Endothelial cell of umbilical vein (primary cell): Measurements from ENCODE around the gene LCOR. TPM values are rescaled to one million over a fixed set of nuclear protein-coding genes. Genes with fewer than 3 reads are reported as not detected.

Experiments
- BruUV-seq: library from RNA; stranded (reverse); fragments of 400-500 nt; replicated peaks from 2 replicates; lab custom pipeline; 2021; lab: Mats Ljungman, UMichigan
- CTCF ChIA-PET: fragments of 300-600, 350-600 bp; sonication (Branson Sonifier 250); formaldehyde crosslinking; loops from one replicate; lab custom pipeline; 2021; ENCODE audit warnings: antibody characterized with exemption, inconsistent platforms; lab: Charles Lee
- POLR2A ChIA-PET: fragments of 300-600, 350-600 bp; sonication (Branson Sonifier 250); formaldehyde crosslinking; loops from one replicate; lab custom pipeline; 2021; ENCODE audit warnings: antibody characterized with exemption, inconsistent platforms; lab: Charles Lee
- DNase-seq: peaks from one replicate; pipeline ENCODE4 v3.0.0-alpha.2; 2011; ENCODE audit warnings: low read depth, low spot score
- FAIRE-seq: peaks from 2 replicates; lab custom pipeline; 2011; peaks lifted over from hg19 to GRCh38; lab: Jason Lieb, UNC
- H2AFZ ChIP-seq: 2 replicates; pipeline ENCODE4 v1.6.0; 2012; ENCODE audit warnings: low read depth, low read length, control low read depth, inconsistent platforms
- H3K27ac ChIP-seq: 2 replicates; pipeline ENCODE4 v1.5.1; 2011; ENCODE audit warnings: low read depth, mild to moderate bottlenecking, control low read depth, low read length, moderate library complexity; ENCODE audit not compliant: insufficient read depth
- H3K27me3 ChIP-seq, 2 experiments: 2 replicates each; pipeline versions ENCODE4 v1.6.0 to v1.6.1; 2011; ENCODE audit warnings: low read length in 2 of 2, mixed read lengths in 1 of 2; ENCODE audit not compliant: control insufficient read depth in 2 of 2, insufficient read depth in 2 of 2
- H3K36me3 ChIP-seq, 2 experiments: 2 replicates in 1 of 2; 3 replicates in 1 of 2; pipeline ENCODE4 v1.5.1; 2011; ENCODE audit warnings: low read length in 2 of 2, mild to moderate bottlenecking in 1 of 2, moderate library complexity in 1 of 2; ENCODE audit not compliant: control insufficient read depth in 2 of 2, insufficient read depth in 2 of 2; ENCODE audit errors: extremely low read depth in 1 of 2
- H3K4me1 ChIP-seq: 3 replicates; pipeline ENCODE4 v1.5.1; 2011; ENCODE audit warnings: mild to moderate bottlenecking, low read length; ENCODE audit not compliant: control insufficient read depth, insufficient read depth; ENCODE audit errors: extremely low read depth
- H3K4me2 ChIP-seq: 2 replicates; pipeline ENCODE4 v1.6.1; 2011; ENCODE audit warnings: low read length, control low read depth, mixed read lengths; ENCODE audit not compliant: insufficient read depth
- H3K4me3 ChIP-seq, 3 experiments: fragments of 200-600 bp in 1 of 3; sonication (generic), shearing (Covaris generic) in 1 of 3; replicated peaks in 1 of 3; 2 replicates each; pipeline ENCODE4 v1.5.1; 2011 to 2016; ENCODE audit warnings: control low read depth in 3 of 3, low read length in 3 of 3, mild to moderate bottlenecking in 2 of 3, inconsistent platforms in 1 of 3, low read depth in 1 of 3, moderate library complexity in 1 of 3; ENCODE audit not compliant: insufficient read depth in 1 of 3
- H3K79me2 ChIP-seq: 2 replicates; pipeline ENCODE4 v1.6.0; 2012; ENCODE audit warnings: low read length, inconsistent platforms; ENCODE audit not compliant: control insufficient read depth, insufficient read depth
- H3K9ac ChIP-seq: replicated peaks from 2 replicates; pipeline ENCODE3; 2011; ENCODE audit warnings: low read length, control low read depth; ENCODE audit not compliant: insufficient read depth; ENCODE audit errors: extremely low read depth
- H3K9me1 ChIP-seq: replicated peaks from 3 replicates; pipeline ENCODE4 v1.6.0; 2011; ENCODE audit warnings: mild to moderate bottlenecking, low read length; ENCODE audit not compliant: control insufficient read depth, insufficient read depth; ENCODE audit errors: extremely low read depth
- H3K9me3 ChIP-seq: replicated peaks from 2 replicates; pipeline ENCODE4 v1.5.1; 2012; ENCODE audit warnings: low read length, inconsistent platforms; ENCODE audit not compliant: control insufficient read depth, insufficient read depth
- H4K20me1 ChIP-seq: replicated peaks from 2 replicates; pipeline ENCODE3; 2011; ENCODE audit warnings: mild to moderate bottlenecking, low read length; ENCODE audit not compliant: control insufficient read depth, insufficient read depth; ENCODE audit errors: extremely low read depth
- EZH2 ChIP-seq: IDR thresholded peaks from 2 replicates; pipeline ENCODE4 v1.6.1; 2012; ENCODE audit warnings: borderline replicate concordance, low read depth, mild to moderate bottlenecking, moderate library complexity, low read length, inconsistent platforms; ENCODE audit not compliant: severe bottlenecking
- FOS ChIP-seq: IDR thresholded peaks from 2 replicates; pipeline ENCODE4 v1.6.1; 2011; ENCODE audit warnings: mild to moderate bottlenecking, low read length, moderate library complexity, borderline replicate concordance; ENCODE audit not compliant: insufficient read depth
- GATA2 ChIP-seq: IDR thresholded peaks from 2 replicates; pipeline ENCODE4 v1.7.0; 2011; ENCODE audit warnings: low read depth, mild to moderate bottlenecking, moderate library complexity, mixed read lengths, low read length; ENCODE audit not compliant: insufficient read length, insufficient read depth
- JUN ChIP-seq: IDR thresholded peaks from 2 replicates; pipeline ENCODE4 v1.6.1; 2011; ENCODE audit warnings: borderline replicate concordance, low read depth; ENCODE audit not compliant: insufficient read length, insufficient read depth
- MYC ChIP-seq: IDR thresholded peaks from one replicate; pipeline ENCODE4 v1.6.1; 2011; ENCODE audit warnings: mild to moderate bottlenecking, low read depth, low read length
- POLR2A ChIP-seq: IDR thresholded peaks from 2 replicates; pipeline ENCODE4 v1.6.1; 2012; ENCODE audit warnings: low read depth, mild to moderate bottlenecking, control low read depth, low read length
- POLR2AphosphoS5 ChIP-seq: IDR thresholded peaks from 2 replicates; pipeline ENCODE4 v1.6.1; 2012; ENCODE audit warnings: low read depth, mild to moderate bottlenecking, control low read depth, low read length, moderate library complexity; ENCODE audit not compliant: insufficient read depth
- dilution Hi-C: fragments of 300-500 bp; cut with MboI; formaldehyde crosslinking; loops from one replicate; pipeline ENCODE4 v1.15.0; 2019; ENCODE audit warnings: low sequenced_read_pairs; ENCODE audit not compliant: extremely low pct_ligation_motif_present
- intact Hi-C: fragments of 100-400 bp; cut with micrococcal nuclease; formaldehyde crosslinking; loops from one replicate; pipeline ENCODE4 v1.10.0; 2022
- polyA plus RNA-seq, 4 experiments: library from polyadenylated mRNA; depleted of rRNA in 3 of 4; stranded (reverse) in 3 of 4; unstranded in 1 of 4; fragments of >200 nt; gene quantifications; 2 replicates each; pipeline versions ENCODE4 v1.2.1 to v1.2.3, GENCODE V29; 2011 to 2012; ENCODE audit warnings: missing spikeins in 1 of 4
- total RNA-seq: library from RNA; stranded (reverse); gene quantifications from 2 replicates; pipeline ENCODE4 v1.2.3, GENCODE V29; 2021
- TF ChIP-seq, protein P1 (sequence below): IDR thresholded peaks from 2 replicates; pipeline ENCODE4 v1.6.1; 2011; ENCODE audit not compliant: insufficient read depth, insufficient read length
- TF ChIP-seq, protein P2 (sequence below), 2 donors: IDR thresholded peaks; 1 replicate in 1 of 2; 2 replicates in 1 of 2; pipeline ENCODE4 v1.5.1; 2011; ENCODE audit warnings: low read length in 2 of 2, mild to moderate bottlenecking in 2 of 2, moderate library complexity in 2 of 2, control low read depth in 1 of 2, inconsistent platforms in 1 of 2, low read depth in 1 of 2; ENCODE audit not compliant: insufficient read depth in 1 of 2; ENCODE audit errors: extremely low read depth in 1 of 2

Gene LCOR
- total and polyA plus RNA-seq, 2 donors (not counting 3 experiments of a cell fraction or from before 2014, with no cell fraction given): 11.6 to 39.0 TPM

- no peaks in the 10 kb centered on the region for H3K9me1 ChIP-seq
- no peak overlapping the region for H2AFZ ChIP-seq
- POLR2A ChIA-PET: no interaction called here
- no peaks in the 10 kb centered on the region for H3K36me3 ChIP-seq
- H3K9ac ChIP-seq: no peak overlapping the region
- H3K27ac ChIP-seq: no peak overlapping the region
- H3K27me3 ChIP-seq: peaks cover 0 to 2% of the 10 kb centered on the region in 2 experiments
- no peaks in the 10 kb centered on the region for H3K4me1 ChIP-seq
- FAIRE-seq (no peak), DNase-seq (no peak)
- CTCF ChIA-PET: interaction anchor here (1.0 to 1.6 kb wide), 5 partner anchors 22 to 193 kb away, joined by 3 to 6 read pairs (median 3); no protein-coding TSS in a partner anchor
- H3K9me3 ChIP-seq: no peaks in the 10 kb centered on the region
- TF ChIP-seq, protein P1, sequence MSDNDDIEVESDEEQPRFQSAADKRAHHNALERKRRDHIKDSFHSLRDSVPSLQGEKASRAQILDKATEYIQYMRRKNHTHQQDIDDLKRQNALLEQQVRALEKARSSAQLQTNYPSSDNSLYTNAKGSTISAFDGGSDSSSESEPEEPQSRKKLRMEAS: no peak
- TF ChIP-seq EZH2 (no peak), GATA2 (no peak), FOS (no peak), POLR2AphosphoS5 (no peak), JUN (no peak), MYC (no peak), POLR2A (no peak)
- TF ChIP-seq, protein P2, sequence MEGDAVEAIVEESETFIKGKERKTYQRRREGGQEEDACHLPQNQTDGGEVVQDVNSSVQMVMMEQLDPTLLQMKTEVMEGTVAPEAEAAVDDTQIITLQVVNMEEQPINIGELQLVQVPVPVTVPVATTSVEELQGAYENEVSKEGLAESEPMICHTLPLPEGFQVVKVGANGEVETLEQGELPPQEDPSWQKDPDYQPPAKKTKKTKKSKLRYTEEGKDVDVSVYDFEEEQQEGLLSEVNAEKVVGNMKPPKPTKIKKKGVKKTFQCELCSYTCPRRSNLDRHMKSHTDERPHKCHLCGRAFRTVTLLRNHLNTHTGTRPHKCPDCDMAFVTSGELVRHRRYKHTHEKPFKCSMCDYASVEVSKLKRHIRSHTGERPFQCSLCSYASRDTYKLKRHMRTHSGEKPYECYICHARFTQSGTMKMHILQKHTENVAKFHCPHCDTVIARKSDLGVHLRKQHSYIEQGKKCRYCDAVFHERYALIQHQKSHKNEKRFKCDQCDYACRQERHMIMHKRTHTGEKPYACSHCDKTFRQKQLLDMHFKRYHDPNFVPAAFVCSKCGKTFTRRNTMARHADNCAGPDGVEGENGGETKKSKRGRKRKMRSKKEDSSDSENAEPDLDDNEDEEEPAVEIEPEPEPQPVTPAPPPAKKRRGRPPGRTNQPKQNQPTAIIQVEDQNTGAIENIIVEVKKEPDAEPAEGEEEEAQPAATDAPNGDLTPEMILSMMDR (IDR thresholded peaks at IDR 0.05; ENCODE audit: extremely low read depth in 1 of 2, insufficient read depth in 1 of 2, low read depth in 1 of 2, low read length in 2 of 2): no peak
- H3K4me3 ChIP-seq: no peak overlapping the region
- intact Hi-C loops (no loop called here), dilution Hi-C loops (no loop called here)
- no peak overlapping the region for H3K4me2 ChIP-seq
- no peaks in the 10 kb centered on the region for H3K79me2 ChIP-seq
- no TSS peak for BruUV-seq
- H4K20me1 ChIP-seq: no peaks in the 10 kb centered on the region
Observed at GRCh38 chr10:97003151-97003803, 171.2 kb downstream of the LCOR start.
